GM08714 (cell line): ENCODE results near the gene UVRAG.

Source experiments
- H3K4me3 ChIP-seq: fragments of 200-500 bp; sonication (Bioruptor generic); 2 replicates; pipeline ENCODE4 v1.5.1; 2014; ENCODE audit warnings: mild to moderate bottlenecking, low read length, inconsistent platforms
- ZNF274 ChIP-seq: IDR thresholded peaks from 2 replicates; pipeline ENCODE4 v1.6.1; 2012; ENCODE audit warnings: mild to moderate bottlenecking, low read depth, low read length

UVRAG gene

GRCh38 chr11:76134239-76134638 lies 319.2 kb downstream of the UVRAG start:
- no peak overlapping the region for H3K4me3 ChIP-seq
- TF ChIP-seq ZNF274: no peak

GRCh38 chr11:76135491-76135890 lies 320.5 kb downstream of the UVRAG start:
- no peak overlapping the region for H3K4me3 ChIP-seq
- TF ChIP-seq ZNF274: no peak

GRCh38 chr11:76139314-76139713 lies 324.3 kb downstream of the UVRAG start:
- H3K4me3 ChIP-seq: no peak overlapping the region
- TF ChIP-seq ZNF274: no peak

- no peak overlapping the region for H3K4me3 ChIP-seq
- no peak for TF ChIP-seq ZNF274
Measured at GRCh38 chr11:76140912-76141574, 326.0 kb downstream of the UVRAG start.

GRCh38 chr11:76141901-76142588 lies 327.0 kb downstream of the UVRAG start:
- H3K4me3 ChIP-seq: no peak overlapping the region
- TF ChIP-seq ZNF274: no peak

GRCh38 chr11:76143274-76143673 lies 328.3 kb downstream of the UVRAG start:
- no peak for TF ChIP-seq ZNF274

GRCh38 chr11:76147106-76147740 lies 332.2 kb downstream of the UVRAG start:
- no peak overlapping the region for H3K4me3 ChIP-seq
- TF ChIP-seq ZNF274: no peak

More at GRCh38 chr11:76143274-76143673, 328.3 kb downstream of the UVRAG start:
- no peak overlapping the region for H3K4me3 ChIP-seq

GRCh38 chr11:76148231-76148630 lies 333.2 kb downstream of the UVRAG start:
- TF ChIP-seq ZNF274: no peak

GRCh38 chr11:76148941-76149613 lies 334.1 kb downstream of the UVRAG start:
- no peak for TF ChIP-seq ZNF274

More at GRCh38 chr11:76148231-76148630, 333.2 kb downstream of the UVRAG start:
- H3K4me3 ChIP-seq: no peak overlapping the region

GRCh38 chr11:76149713-76150112 lies 334.7 kb downstream of the UVRAG start:
- H3K4me3 ChIP-seq: no peak overlapping the region
- TF ChIP-seq ZNF274: no peak

More at GRCh38 chr11:76148941-76149613, 334.1 kb downstream of the UVRAG start:
- no peak overlapping the region for H3K4me3 ChIP-seq

- TF ChIP-seq ZNF274: no peak
- no peak overlapping the region for H3K4me3 ChIP-seq
Measured at GRCh38 chr11:76150141-76150540, 335.1 kb downstream of the UVRAG start.

- no peak for TF ChIP-seq ZNF274
- no peak overlapping the region; the same call in 1 of the 2 replicates for H3K4me3 ChIP-seq
Measured at GRCh38 chr11:76151556-76152085, 336.6 kb downstream of the UVRAG start.

GRCh38 chr11:76152086-76152681 lies 337.2 kb downstream of the UVRAG start:
- peak overlapping the region; percentile 45; the same call in 1 of the 2 replicates for H3K4me3 ChIP-seq
- TF ChIP-seq ZNF274: no peak

- peak overlapping the region; percentile 45; the same call in 1 of the 2 replicates for H3K4me3 ChIP-seq
- TF ChIP-seq ZNF274: no peak
Measured at GRCh38 chr11:76152741-76153570, 337.9 kb downstream of the UVRAG start.
